Heart left ventricle (tissue), 16 donors: ENCODE data around the gene GLI2. TPM values are rescaled to one million over a fixed set of nuclear protein-coding genes. Genes with fewer than 3 reads are reported as not detected.
A peak's percentile ranks its signal among the peaks of the same experiment; 100 is the strongest.

Experiments used
- ATAC-seq, 4 donors: fragments of 200-7000 bp; cut with Tn5 transposase; one replicate each; pipeline ENCODE4 v1.9.1; 2020 to 2022; ENCODE audit warnings: moderate library complexity in 4 of 4, mild to moderate bottlenecking in 3 of 4, moderate number of reproducible peaks in 1 of 4
- DNase-seq, 5 donors: peaks; one replicate each; pipeline ENCODE4 v3.0.0-alpha.2; 2020
- H3K27ac ChIP-seq, 12 donors: fragments of 200-600 bp; sonication (generic) in 4 of 12; one replicate each; pipeline versions ENCODE4 v1.5.0 to v1.8.0; 2016 to 2022; ENCODE audit warnings: mild to moderate bottlenecking in 2 of 12
- H3K27me3 ChIP-seq, 9 donors: fragments of 200-600 bp; sonication (generic) in 2 of 9; one replicate each; pipeline versions ENCODE4 v1.5.1 to v1.8.0; 2016 to 2022; ENCODE audit warnings: mild to moderate bottlenecking in 3 of 9
- H3K36me3 ChIP-seq, 9 donors: fragments of 200-600 bp; sonication (generic) in 2 of 9; one replicate each; pipeline versions ENCODE4 v1.5.0 to v1.8.0; 2018 to 2022; ENCODE audit warnings: mild to moderate bottlenecking in 2 of 9
- H3K4me1 ChIP-seq, 12 donors: fragments of 200-600 bp; sonication (generic) in 4 of 12; one replicate each; pipeline versions ENCODE4 v1.5.0 to v1.8.0; 2016 to 2022; ENCODE audit warnings: mild to moderate bottlenecking in 3 of 12
- H3K4me3 ChIP-seq, 12 donors: fragments of 200-600 bp; sonication (generic) in 4 of 12; one replicate each; pipeline versions ENCODE4 v1.5.0 to v1.8.0; 2017 to 2022; ENCODE audit warnings: mild to moderate bottlenecking in 9 of 12, moderate library complexity in 4 of 12
- H3K9me3 ChIP-seq, 12 donors: fragments of 200-600 bp; sonication (generic) in 4 of 12; one replicate each; pipeline versions ENCODE4 v1.5.0 to v1.8.0; 2016 to 2022; ENCODE audit warnings: mild to moderate bottlenecking in 1 of 12
- POLR2A ChIP-seq, 2 donors: fragments of 450-650 bp; IDR thresholded peaks; one replicate each; pipeline ENCODE4 v1.6.1; 2017; ENCODE audit warnings: antibody characterized with exemption in 2 of 2, mild to moderate bottlenecking in 2 of 2, moderate library complexity in 2 of 2
- WGBS, 4 donors: extraction: QIAGEN DNeasy Blood & Tissue Kit in 2 of 4; methylation state at CpG; one replicate each; pipeline versions ENCODE4 v1.1.5 to v1.1.7; 2013 to 2018; 5-methylcytosine and 5-hydroxymethylcytosine counted together
- intact Hi-C, 10 donors: fragments of 100-400 bp; cut with DNase I; formaldehyde crosslinking; loops; one replicate each; pipeline versions ENCODE4 v1.11.1 to v1.14.2; 2022
- polyA plus RNA-seq, 2 donors: library from polyadenylated mRNA; stranded (reverse); fragments of 200-250 nt; gene quantifications; one replicate each; pipeline ENCODE4 v1.2.3, GENCODE V29; 2013
- total RNA-seq, 9 donors: library from RNA; depleted of rRNA in 2 of 9; stranded (reverse); fragments of >200 nt in 2 of 9; fragmentation: NEBNext Ultra II Directional in 3 of 9; extraction: Animal tissue kit (Norgen Biotek cat#: 25700) in 3 of 9; gene quantifications; one replicate each; pipeline versions ENCODE4 v1.1.0 to v1.2.4, GENCODE V29; 2016 to 2023
- TF ChIP-seq, protein P1 (sequence below), 12 donors: fragments of 200-600 bp; sonication (generic) in 4 of 12; IDR thresholded peaks; one replicate each; pipeline versions ENCODE4 v1.5.0 to v1.8.0; 2018 to 2022; ENCODE audit warnings: antibody characterized with exemption in 12 of 12, mild to moderate bottlenecking in 5 of 12
- donor health status: ischemic (EF 13 %, LVEDD 7.1; RV severe dilation, severe dysfunction).
- donor health status: healthy with polysubstance abuse.
- donor health status: DM: no; HTN: yes; CAD: no.
- donor health status: DM: no; HTN: no; CAD: no.
- donor health status: ischemic (EF 25% LVEDD 6.9; RV normal size, moderate dysfunction).
- donor health status: ischemic (EF 25% LVEDD 5.7; RV mildly dilated, moderate dysfunction).
- donor health status: healthy.
- donor health status: DM: yes; HTN: yes; CAD: no.
- donor health status: ischemic (EF 35%, LVEDD 5.7; RV mildly dilated, moderate dysfunction).
- donor health status: nonischemic (EF 11% LVEDD 7.7; RV severe dilation, severe dysfunction).
- donor health status: DM: yes; HTN: yes; CAD: no.
- donor health status: PGD.
- donor health status: ischemic (EF 29% LVEDD 5.4; RV normal size, mild dysfunction).
- donor health status: nonischemic (EF 23%, LVEDD 6.1; RV moderate dilation, normal function).

The GLI2 gene
- total and polyA plus RNA-seq, 11 donors: 0.30 to 4.1 (median 1.0) TPM

DNA sequence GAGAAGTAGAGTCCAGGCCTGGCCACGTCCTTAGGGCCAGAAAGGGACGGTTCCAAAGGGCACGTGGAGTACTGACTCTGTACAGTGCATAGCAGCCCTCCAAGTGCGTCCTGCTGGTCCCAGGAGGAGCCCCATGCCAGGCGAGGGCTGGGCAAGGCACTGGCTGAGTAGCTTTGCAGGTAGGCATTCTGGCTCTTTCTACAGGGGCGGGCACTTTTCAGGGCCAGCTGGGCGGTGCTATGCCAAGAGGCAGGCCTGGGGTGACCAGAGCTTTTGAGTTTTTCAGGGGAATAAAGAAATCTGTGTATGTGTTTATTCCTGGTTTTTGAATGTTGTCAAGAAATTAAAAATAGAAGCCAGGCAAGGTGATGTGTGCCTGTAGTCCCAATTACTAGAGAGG lies 15.4 kb upstream of the GLI2 start:
- peak in 1 of 5 donors; percentile 51 for DNase-seq
- no peak for TF ChIP-seq POLR2A (IDR thresholded peaks at IDR 0.05)
- TF ChIP-seq, protein P1, sequence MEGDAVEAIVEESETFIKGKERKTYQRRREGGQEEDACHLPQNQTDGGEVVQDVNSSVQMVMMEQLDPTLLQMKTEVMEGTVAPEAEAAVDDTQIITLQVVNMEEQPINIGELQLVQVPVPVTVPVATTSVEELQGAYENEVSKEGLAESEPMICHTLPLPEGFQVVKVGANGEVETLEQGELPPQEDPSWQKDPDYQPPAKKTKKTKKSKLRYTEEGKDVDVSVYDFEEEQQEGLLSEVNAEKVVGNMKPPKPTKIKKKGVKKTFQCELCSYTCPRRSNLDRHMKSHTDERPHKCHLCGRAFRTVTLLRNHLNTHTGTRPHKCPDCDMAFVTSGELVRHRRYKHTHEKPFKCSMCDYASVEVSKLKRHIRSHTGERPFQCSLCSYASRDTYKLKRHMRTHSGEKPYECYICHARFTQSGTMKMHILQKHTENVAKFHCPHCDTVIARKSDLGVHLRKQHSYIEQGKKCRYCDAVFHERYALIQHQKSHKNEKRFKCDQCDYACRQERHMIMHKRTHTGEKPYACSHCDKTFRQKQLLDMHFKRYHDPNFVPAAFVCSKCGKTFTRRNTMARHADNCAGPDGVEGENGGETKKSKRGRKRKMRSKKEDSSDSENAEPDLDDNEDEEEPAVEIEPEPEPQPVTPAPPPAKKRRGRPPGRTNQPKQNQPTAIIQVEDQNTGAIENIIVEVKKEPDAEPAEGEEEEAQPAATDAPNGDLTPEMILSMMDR (IDR thresholded peaks at IDR 0.05): no peak
- Histone ChIP-seq H3K9me3 (peaks cover 0 to 5% (median 0%) of the 10 kb centered on the region in 12 donors), H3K27me3 (no peaks in the 10 kb centered on the region), H3K4me1 (peaks cover 0 to 19% (median 7%) of the 10 kb centered on the region in 12 donors), H3K27ac (no peak overlapping the region), H3K4me3 (no peak overlapping the region), H3K36me3 (no peaks in the 10 kb centered on the region)
- ATAC-seq: no peak
- 83 to 94% (median 87%) methylated on average over 6 to 7 of the region's 7 CpGs for WGBS, 4 donors
- intact Hi-C loops: no loop called here

DNA sequence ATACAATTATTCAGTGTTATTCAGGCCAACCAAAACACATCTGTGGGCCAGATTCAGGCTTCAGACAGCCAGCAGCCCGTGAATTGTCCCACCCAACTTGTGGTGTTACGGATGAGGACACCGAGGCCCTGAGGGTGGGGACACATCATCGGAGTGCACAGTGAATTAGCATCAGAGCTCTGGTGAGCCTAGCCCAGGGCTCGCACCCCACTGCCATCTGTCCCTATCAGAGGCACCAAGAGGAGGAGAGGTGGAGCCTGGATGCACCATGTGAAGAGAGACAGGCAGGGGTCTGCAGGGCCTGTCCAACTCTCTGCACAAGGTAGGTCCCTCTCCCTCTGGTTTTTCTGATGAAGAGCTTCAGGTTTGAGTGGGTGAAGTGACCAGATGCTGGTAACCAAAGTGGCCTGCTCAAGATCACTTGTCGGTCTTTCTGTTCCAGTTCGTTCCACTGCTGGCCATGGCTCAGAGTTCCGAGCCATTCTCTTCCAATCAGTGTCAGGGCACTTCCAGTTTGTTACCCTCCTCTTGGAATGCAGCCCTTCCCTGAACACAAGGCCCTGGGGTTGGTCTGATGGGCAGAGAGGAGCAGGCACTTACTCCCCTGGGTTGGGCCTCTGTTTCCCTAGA lies 14.8 kb upstream of the GLI2 start:
- no peak overlapping the region for H3K27ac ChIP-seq
- ATAC-seq (peak in 2 of 4 donors; percentile 30 to 43), DNase-seq (peak in 1 of 5 donors; percentile 7)
- peaks cover 0 to 19% (median 7%) of the 10 kb centered on the region in 12 donors for H3K4me1 ChIP-seq
- intact Hi-C loops: no loop called here
- no peaks in the 10 kb centered on the region for H3K27me3 ChIP-seq
- peaks cover 0 to 9% (median 0%) of the 10 kb centered on the region in 12 donors for H3K9me3 ChIP-seq
- 79 to 95% (median 83%) methylated on average over 8 of the region's 8 CpGs for WGBS, 4 donors
- no peaks in the 10 kb centered on the region for H3K36me3 ChIP-seq
- H3K4me3 ChIP-seq: no peak overlapping the region
- TF ChIP-seq, protein P1 (IDR thresholded peaks at IDR 0.05): no peak
- TF ChIP-seq POLR2A (IDR thresholded peaks at IDR 0.05): no peak

DNA sequence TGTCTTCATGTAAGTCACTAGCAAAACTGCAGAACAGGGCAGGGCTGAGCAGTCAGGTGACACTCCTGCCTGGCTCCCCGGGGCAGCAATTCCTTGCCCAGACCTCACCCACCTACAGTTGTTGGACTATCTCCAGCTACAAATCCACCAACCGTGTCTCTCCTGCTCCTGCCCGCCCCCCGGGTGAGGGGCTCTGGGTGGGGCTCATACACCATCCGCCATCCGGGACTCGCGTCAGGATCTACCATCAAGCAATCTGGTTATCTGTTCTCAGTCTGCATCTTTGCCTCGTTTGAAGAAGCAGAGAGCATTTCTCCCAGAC lies 13.5 kb upstream of the GLI2 start:
- no peak for ATAC-seq
- peak overlapping the region in 3 of 12 donors; percentile 13 to 46 (median 36) for H3K27ac ChIP-seq

More for the DNA sequence above, 13.5 kb upstream of the GLI2 start:
- Histone ChIP-seq H3K9me3 (peaks cover 0 to 21% (median 6%) of the 10 kb centered on the region in 12 donors), H3K4me3 (no peak overlapping the region), H3K4me1 (peaks cover 0 to 19% (median 7%) of the 10 kb centered on the region in 12 donors), H3K36me3 (no peaks in the 10 kb centered on the region), H3K27me3 (no peaks in the 10 kb centered on the region)
- peak in 1 of 5 donors; percentile 20 for DNase-seq
- TF ChIP-seq, protein P1 (IDR thresholded peaks at IDR 0.05): no peak
- intact Hi-C loops: no loop called here
- WGBS, 4 donors: 43 to 52% (median 49%) methylated on average over 9 of the region's 9 CpGs
